ENCODE data around the gene PRMT7.

PRMT7 gene

GRCh38 chr16:68344252-68344651 is 33.4 kb downstream of the PRMT7 start:
- no peak for DNase-seq (ENCODE audit: insufficient read length)
- no peak for FAIRE-seq
- TF ChIP-seq TAF1 (IDR thresholded peaks at IDR 0.05; ENCODE audit: borderline replicate concordance, low read depth, low read length) (no peak), POLR2AphosphoS5 (IDR thresholded peaks at IDR 0.05; ENCODE audit: low read depth, low read length) (no peak), POLR2A (IDR thresholded peaks at IDR 0.05; ENCODE audit: low read depth, low read length) (no peak)

- FAIRE-seq, result no peak
- no peak for DNase-seq (ENCODE audit: insufficient read length)
- TF ChIP-seq TAF1 (IDR thresholded peaks at IDR 0.05; ENCODE audit: borderline replicate concordance, low read depth, low read length) (no peak), POLR2A (IDR thresholded peaks at IDR 0.05; ENCODE audit: low read depth, low read length) (no peak), POLR2AphosphoS5 (IDR thresholded peaks at IDR 0.05; ENCODE audit: low read depth, low read length) (no peak)
Observed at GRCh38 chr16:68345351-68345810, 34.6 kb downstream of the PRMT7 start.

GRCh38 chr16:68345958-68346635 is 35.3 kb downstream of the PRMT7 start:
- TF ChIP-seq TAF1 (IDR thresholded peaks at IDR 0.05; ENCODE audit: borderline replicate concordance, low read depth, low read length) (no peak), POLR2AphosphoS5 (IDR thresholded peaks at IDR 0.05; ENCODE audit: low read depth, low read length) (no peak), POLR2A (IDR thresholded peaks at IDR 0.05; ENCODE audit: low read depth, low read length) (no peak)
- FAIRE-seq, result no peak
- no peak for DNase-seq (ENCODE audit: insufficient read length)

GRCh38 chr16:68346892-68347480 is 36.2 kb downstream of the PRMT7 start:
- DNase-seq (ENCODE audit: insufficient read length), result no peak
- no peak for TF ChIP-seq POLR2A (IDR thresholded peaks at IDR 0.05; ENCODE audit: low read depth, low read length)
- TF ChIP-seq TAF1 (IDR thresholded peaks at IDR 0.05; ENCODE audit: borderline replicate concordance, low read depth, low read length), result no peak
- no peak for TF ChIP-seq POLR2AphosphoS5 (IDR thresholded peaks at IDR 0.05; ENCODE audit: low read depth, low read length)
- FAIRE-seq, result no peak

GRCh38 chr16:68347605-68348004 is 36.8 kb downstream of the PRMT7 start:
- FAIRE-seq, result no peak
- DNase-seq (ENCODE audit: insufficient read length), result no peak
- no peak for TF ChIP-seq POLR2A (IDR thresholded peaks at IDR 0.05; ENCODE audit: low read depth, low read length)
- no peak for TF ChIP-seq TAF1 (IDR thresholded peaks at IDR 0.05; ENCODE audit: borderline replicate concordance, low read depth, low read length)
- no peak for TF ChIP-seq POLR2AphosphoS5 (IDR thresholded peaks at IDR 0.05; ENCODE audit: low read depth, low read length)

GRCh38 chr16:68348639-68349445 is 38.0 kb downstream of the PRMT7 start:
- FAIRE-seq (no peak), DNase-seq (ENCODE audit: insufficient read length) (no peak)
- TF ChIP-seq POLR2A (IDR thresholded peaks at IDR 0.05; ENCODE audit: low read depth, low read length), result no peak
- no peak for TF ChIP-seq POLR2AphosphoS5 (IDR thresholded peaks at IDR 0.05; ENCODE audit: low read depth, low read length)
- TF ChIP-seq TAF1 (IDR thresholded peaks at IDR 0.05; ENCODE audit: borderline replicate concordance, low read depth, low read length), result no peak

- DNase-seq (ENCODE audit: insufficient read length) (no peak), FAIRE-seq (no peak)
- TF ChIP-seq POLR2AphosphoS5 (IDR thresholded peaks at IDR 0.05; ENCODE audit: low read depth, low read length) (no peak), TAF1 (IDR thresholded peaks at IDR 0.05; ENCODE audit: borderline replicate concordance, low read depth, low read length) (no peak), POLR2A (IDR thresholded peaks at IDR 0.05; ENCODE audit: low read depth, low read length) (no peak)
Observed at GRCh38 chr16:68349838-68350410, 39.1 kb downstream of the PRMT7 start.

- no peak for TF ChIP-seq POLR2A (IDR thresholded peaks at IDR 0.05; ENCODE audit: low read depth, low read length)
- TF ChIP-seq TAF1 (IDR thresholded peaks at IDR 0.05; ENCODE audit: borderline replicate concordance, low read depth, low read length), result no peak
- TF ChIP-seq POLR2AphosphoS5 (IDR thresholded peaks at IDR 0.05; ENCODE audit: low read depth, low read length), result no peak
- no peak for DNase-seq (ENCODE audit: insufficient read length)
- FAIRE-seq, result no peak
Observed at GRCh38 chr16:68350813-68351350, 40.1 kb downstream of the PRMT7 start.

- FAIRE-seq, result no peak
- no peak for TF ChIP-seq POLR2AphosphoS5 (IDR thresholded peaks at IDR 0.05; ENCODE audit: low read depth, low read length)
- TF ChIP-seq TAF1 (IDR thresholded peaks at IDR 0.05; ENCODE audit: borderline replicate concordance, low read depth, low read length), result no peak
- TF ChIP-seq POLR2A (IDR thresholded peaks at IDR 0.05; ENCODE audit: low read depth, low read length), result no peak
- no peak for DNase-seq (ENCODE audit: insufficient read length)
Observed at GRCh38 chr16:68351463-68351862, 40.6 kb downstream of the PRMT7 start.

- no peak for DNase-seq (ENCODE audit: insufficient read length)
- TF ChIP-seq TAF1 (IDR thresholded peaks at IDR 0.05; ENCODE audit: borderline replicate concordance, low read depth, low read length) (no peak), POLR2A (IDR thresholded peaks at IDR 0.05; ENCODE audit: low read depth, low read length) (no peak), POLR2AphosphoS5 (IDR thresholded peaks at IDR 0.05; ENCODE audit: low read depth, low read length) (no peak)
- no peak for FAIRE-seq
Observed at GRCh38 chr16:68351991-68352431, 41.2 kb downstream of the PRMT7 start.

- DNase-seq (ENCODE audit: insufficient read length) (no peak), FAIRE-seq (no peak)
- TF ChIP-seq POLR2AphosphoS5 (IDR thresholded peaks at IDR 0.05; ENCODE audit: low read depth, low read length) (no peak), TAF1 (IDR thresholded peaks at IDR 0.05; ENCODE audit: borderline replicate concordance, low read depth, low read length) (no peak), POLR2A (IDR thresholded peaks at IDR 0.05; ENCODE audit: low read depth, low read length) (no peak)
Observed at GRCh38 chr16:68353366-68353765, 42.5 kb downstream of the PRMT7 start.
